ENCODE results near the gene HDAC4. TPM values are rescaled to one million over a fixed set of nuclear protein-coding genes. Genes with fewer than 3 reads are reported as not detected.

The HDAC4 gene
- total RNA-seq, 1 experiment from 2014 or later: 47.6 TPM

GRCh38 chr2:239240414-239240881 lies 160.4 kb downstream of the HDAC4 start:
- ChIA-PET CTCF (no interaction called here), RAD21 (ENCODE audit: low non-redundant PET in 1 of 2, low total read pairs in 2 of 2, uncharacterized antibody in 2 of 2, unreplicated experiment in 2 of 2) (no interaction called here), POLR2A (no interaction called here)
- Histone ChIP-seq H3K36me3 (ENCODE audit: control insufficient read depth in 1 of 2, insufficient read depth in 2 of 2, low read length in 2 of 2) (no peaks in the 10 kb centered on the region), H2AFZ (ENCODE audit: low read depth, low read length, poor library complexity, severe bottlenecking) (no peak overlapping the region), H3K27ac (ENCODE audit: low read depth, low read length) (no peak overlapping the region), H3K27me3 (ENCODE audit: insufficient read depth, low read length) (no peaks in the 10 kb centered on the region), H3K4me2 (ENCODE audit: low read length) (no peak overlapping the region), H4K20me1 (ENCODE audit: insufficient read depth) (no peaks in the 10 kb centered on the region), H3K9ac (ENCODE audit: low read length) (no peak overlapping the region), H3K4me3 (replicated peaks in 1 of 2; ENCODE audit: low read depth in 1 of 2, low read length in 2 of 2) (no peak overlapping the region), H3K4me1 (ENCODE audit: control insufficient read depth in 1 of 2, insufficient read depth in 2 of 2, low read length in 2 of 2) (peaks cover 18 to 54% of the 10 kb centered on the region in 2 experiments), H3K79me2 (ENCODE audit: insufficient read depth, low read length) (peaks cover 17% of the 10 kb centered on the region), H3K9me3 (ENCODE audit: control insufficient read depth in 1 of 2, insufficient read depth in 1 of 2, low read depth in 1 of 2, low read length in 2 of 2) (no peaks in the 10 kb centered on the region), H3K9me2 (ENCODE audit: insufficient read depth) (no peaks in the 10 kb centered on the region)
- intact Hi-C loops (cut with micrococcal nuclease): no loop called here
- TF ChIP-seq EGR1 (IDR thresholded peaks at IDR 0.05; ENCODE audit: low read depth): no peak
- TF ChIP-seq ELF1 (IDR thresholded peaks at IDR 0.05; ENCODE audit: borderline replicate concordance, low read depth): no peak
- no peak for TF ChIP-seq TCF7L2 (IDR thresholded peaks at IDR 0.05; ENCODE audit: borderline replicate concordance, extremely low read depth, insufficient read depth, insufficient read length)
- TF ChIP-seq ZBTB33 (IDR thresholded peaks at IDR 0.05; ENCODE audit: extremely low read depth, insufficient replicate concordance, low read length): no peak
- no peak for TF ChIP-seq POLR2AphosphoS5 (IDR thresholded peaks at IDR 0.05; ENCODE audit: low read depth, low read length)
- TF ChIP-seq ZNF274 (IDR thresholded peaks at IDR 0.05; ENCODE audit: low read depth, low read length): no peak
- no peak for TF ChIP-seq EZH2 (IDR thresholded peaks at IDR 0.05)
- no peak for TF ChIP-seq ATF3 (IDR thresholded peaks at IDR 0.05)
- no peak for TF ChIP-seq SIN3A (IDR thresholded peaks at IDR 0.05; ENCODE audit: low read depth)
- no peak for TF ChIP-seq CBX3 (IDR thresholded peaks at IDR 0.05; ENCODE audit: low read depth)
- no peak for TF ChIP-seq REST (IDR thresholded peaks at IDR 0.05; ENCODE audit: low read depth)
- TF ChIP-seq YY1 (IDR thresholded peaks at IDR 0.05; ENCODE audit: extremely low read depth, insufficient replicate concordance, low read depth, low read length): no peak
- DNase-seq (ENCODE audit: low read depth, low spot score) (no peak), ATAC-seq (no peak)
- BruUV-seq (replicated peaks): no TSS peak
